NT2/D1 (cell line): ENCODE measurements around the gene SMIM36.

ENCODE experiments used
- SUZ12 ChIP-seq: IDR thresholded peaks from 2 replicates; pipeline ENCODE4 v1.6.1; 2011; ENCODE audit not compliant: insufficient read length, insufficient read depth; ENCODE audit errors: extremely low read depth
- YY1 ChIP-seq: IDR thresholded peaks from 2 replicates; pipeline ENCODE4 v1.6.1; 2011; ENCODE audit not compliant: insufficient read length, insufficient read depth

DNA sequence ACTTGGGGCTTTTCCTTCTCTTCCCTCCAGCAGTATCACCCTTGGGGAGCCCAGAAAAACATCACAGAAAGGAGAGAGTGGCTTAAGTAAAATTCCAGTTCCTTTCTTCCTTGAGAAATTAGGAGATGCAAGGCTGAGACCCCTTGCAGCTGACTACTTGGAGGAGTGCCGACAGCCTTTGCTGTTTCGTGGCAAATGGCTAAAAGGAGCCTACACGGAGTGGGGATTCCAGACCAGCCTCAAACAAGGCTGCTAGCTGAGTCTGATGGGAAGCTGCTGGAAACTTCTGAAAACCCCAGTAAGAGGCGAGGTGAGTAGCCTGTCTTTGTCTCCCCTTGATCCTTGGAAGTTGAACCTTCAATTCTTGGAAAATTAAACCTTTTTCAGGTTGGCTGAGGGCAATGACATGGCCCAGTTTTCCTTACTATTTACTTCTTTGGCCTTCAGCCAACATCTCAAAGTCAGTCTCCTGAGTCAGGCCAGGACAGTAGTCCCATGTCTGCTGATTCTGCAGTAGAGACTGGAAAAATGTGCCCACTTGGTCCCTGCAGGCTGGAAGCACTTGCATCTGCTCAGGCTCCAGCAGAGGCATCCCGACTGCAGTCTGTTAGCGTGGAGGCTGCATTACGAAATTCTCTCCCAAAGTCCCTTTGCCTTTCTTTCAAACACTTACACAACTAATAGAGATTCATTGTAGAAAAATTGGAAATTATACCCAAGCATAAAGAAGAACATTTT is 23.4 kb downstream of the SMIM36 start:
- TF ChIP-seq SUZ12 = no peak
- TF ChIP-seq YY1 = no peak
